Naive B cell (primary cell): Measurements from ENCODE around the gene TTBK1. TPM values are rescaled to one million over a fixed set of nuclear protein-coding genes. Genes with fewer than 3 reads are reported as not detected.

Source experiments
- ATAC-seq, 2 donors: fragments of 150-1000 bp; cut with Tn5 transposase; 2 replicates each; pipeline ENCODE4 v1.10.0; 2021; ENCODE audit warnings: low read depth in 2 of 2, mild to moderate bottlenecking in 2 of 2, moderate library complexity in 2 of 2
- DNase-seq: peaks from one replicate; pipeline ENCODE4 v3.0.0; 2022
- H3K27ac Mint-ChIP-seq, 6 donors: one replicate each; pipeline ENCODE4 v1.8.0; 2020 to 2022; ENCODE audit warnings: mild to moderate bottlenecking in 6 of 6, mixed read lengths in 6 of 6, moderate library complexity in 5 of 6, inconsistent platforms in 2 of 6
- H3K27me3 Mint-ChIP-seq, 3 donors: one replicate each; pipeline ENCODE4 v1.8.0; 2021 to 2022; ENCODE audit warnings: mixed read lengths in 3 of 3, mild to moderate bottlenecking in 1 of 3
- H3K36me3 Mint-ChIP-seq, 2 donors: one replicate each; pipeline ENCODE4 v1.8.0; 2020 to 2022; ENCODE audit warnings: mixed read lengths in 2 of 2, inconsistent platforms in 1 of 2, mild to moderate bottlenecking in 1 of 2
- H3K4me1 Mint-ChIP-seq, 3 donors: one replicate each; pipeline ENCODE4 v1.8.0; 2020 to 2022; ENCODE audit warnings: mixed read lengths in 3 of 3, inconsistent platforms in 1 of 3, mild to moderate bottlenecking in 1 of 3, moderate library complexity in 1 of 3
- H3K4me3 Mint-ChIP-seq, 8 donors: one replicate each; pipeline ENCODE4 v1.8.0; 2020 to 2022; ENCODE audit warnings: mild to moderate bottlenecking in 8 of 8, mixed read lengths in 8 of 8, moderate library complexity in 8 of 8, inconsistent platforms in 2 of 8
- H3K9me3 Mint-ChIP-seq, 7 donors: one replicate each; pipeline ENCODE4 v1.8.0; 2020 to 2022; ENCODE audit warnings: mixed read lengths in 7 of 7, mild to moderate bottlenecking in 5 of 7, inconsistent platforms in 2 of 7, moderate library complexity in 1 of 7
- polyA plus RNA-seq, 6 donors: library from polyadenylated mRNA; unstranded; fragments of 300-500 nt; fragmentation: Illumina TruSeq; gene quantifications; one replicate each; pipeline ENCODE4 v1.2.3, GENCODE V29; 2021; ENCODE audit warnings: low read depth in 6 of 6

Gene TTBK1
- polyA plus RNA-seq, 6 donors from 2014 or later = not detected

DNA sequence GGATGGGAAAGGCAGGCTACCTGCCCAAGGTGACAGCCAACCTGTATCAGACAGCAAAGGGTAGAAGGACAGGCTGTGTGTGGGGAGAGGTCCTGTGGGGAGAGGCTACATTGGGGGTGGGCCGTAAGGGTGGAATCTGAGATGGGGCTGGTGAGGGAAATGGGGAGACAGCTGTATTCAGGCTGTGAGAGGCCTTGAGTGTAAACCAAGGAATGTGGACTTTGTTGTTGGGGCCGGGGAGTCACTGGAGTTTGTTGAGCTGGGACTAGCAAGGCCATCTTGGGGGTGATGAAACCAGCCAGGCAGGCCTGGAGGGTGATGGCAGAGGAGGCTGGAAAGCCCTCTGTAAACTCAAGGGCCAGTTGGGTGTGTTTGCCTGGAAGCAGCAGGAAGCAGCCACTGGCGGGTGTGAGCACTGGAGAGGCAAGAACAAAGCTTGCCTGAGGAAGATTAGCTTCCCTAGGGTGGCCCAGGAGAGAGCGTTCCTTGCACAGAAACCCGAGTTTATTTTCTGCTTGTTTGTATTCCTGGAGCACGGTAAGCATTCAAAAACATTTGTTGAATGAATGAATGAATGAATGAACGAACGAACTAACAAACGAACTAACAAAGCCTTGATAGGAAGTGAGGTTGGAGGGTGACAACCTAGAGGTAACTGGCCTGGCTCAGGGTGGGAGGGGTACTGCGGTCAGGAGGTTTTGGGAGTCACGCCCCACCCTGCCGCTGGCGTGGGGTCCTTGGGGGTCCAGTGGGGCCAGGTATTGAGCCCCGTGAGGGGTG, 18.9 kb downstream of the TTBK1 start:
- ATAC-seq = no peak
- peak overlapping the region in 3 of 6 donors; percentile 47 to 84 (median 49) for H3K27ac Mint-ChIP-seq

DNA sequence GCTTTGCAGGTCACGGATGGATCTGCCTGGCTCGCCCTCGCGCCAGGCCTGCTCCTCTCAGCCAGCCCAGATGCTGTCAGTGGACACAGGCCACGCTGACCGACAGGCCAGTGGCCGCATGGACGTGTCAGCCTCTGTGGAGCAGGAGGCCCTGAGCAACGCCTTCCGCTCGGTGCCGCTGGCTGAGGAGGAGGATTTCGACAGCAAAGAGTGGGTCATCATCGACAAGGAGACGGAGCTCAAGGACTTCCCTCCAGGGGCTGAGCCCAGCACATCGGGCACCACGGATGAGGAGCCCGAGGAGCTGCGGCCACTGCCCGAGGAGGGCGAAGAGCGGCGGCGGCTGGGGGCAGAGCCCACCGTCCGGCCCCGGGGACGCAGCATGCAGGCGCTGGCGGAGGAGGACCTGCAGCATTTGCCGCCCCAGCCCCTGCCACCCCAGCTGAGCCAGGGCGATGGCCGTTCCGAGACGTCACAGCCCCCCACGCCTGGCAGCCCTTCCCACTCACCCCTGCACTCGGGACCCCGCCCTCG, 19.6 kb downstream of the TTBK1 start:
- Mint-ChIP-seq H3K27ac (no peak overlapping the region), H3K36me3 (no peaks in the 10 kb centered on the region), H3K27me3 (peaks cover 3 to 34% (median 29%) of the 10 kb centered on the region in 3 donors), H3K4me1 (peaks cover 7 to 16% (median 15%) of the 10 kb centered on the region in 3 donors), H3K4me3 (no peak overlapping the region), H3K9me3 (no peaks in the 10 kb centered on the region)
- ATAC-seq (no peak), DNase-seq (no peak)

More for the DNA sequence above, 18.9 kb downstream of the TTBK1 start:
- Mint-ChIP-seq H3K4me1 (peaks cover 7 to 15% (median 11%) of the 10 kb centered on the region in 3 donors), H3K4me3 (no peak overlapping the region), H3K36me3 (no peaks in the 10 kb centered on the region), H3K9me3 (no peaks in the 10 kb centered on the region), H3K27me3 (peaks cover 4 to 40% (median 35%) of the 10 kb centered on the region in 3 donors)
- DNase-seq = no peak

DNA sequence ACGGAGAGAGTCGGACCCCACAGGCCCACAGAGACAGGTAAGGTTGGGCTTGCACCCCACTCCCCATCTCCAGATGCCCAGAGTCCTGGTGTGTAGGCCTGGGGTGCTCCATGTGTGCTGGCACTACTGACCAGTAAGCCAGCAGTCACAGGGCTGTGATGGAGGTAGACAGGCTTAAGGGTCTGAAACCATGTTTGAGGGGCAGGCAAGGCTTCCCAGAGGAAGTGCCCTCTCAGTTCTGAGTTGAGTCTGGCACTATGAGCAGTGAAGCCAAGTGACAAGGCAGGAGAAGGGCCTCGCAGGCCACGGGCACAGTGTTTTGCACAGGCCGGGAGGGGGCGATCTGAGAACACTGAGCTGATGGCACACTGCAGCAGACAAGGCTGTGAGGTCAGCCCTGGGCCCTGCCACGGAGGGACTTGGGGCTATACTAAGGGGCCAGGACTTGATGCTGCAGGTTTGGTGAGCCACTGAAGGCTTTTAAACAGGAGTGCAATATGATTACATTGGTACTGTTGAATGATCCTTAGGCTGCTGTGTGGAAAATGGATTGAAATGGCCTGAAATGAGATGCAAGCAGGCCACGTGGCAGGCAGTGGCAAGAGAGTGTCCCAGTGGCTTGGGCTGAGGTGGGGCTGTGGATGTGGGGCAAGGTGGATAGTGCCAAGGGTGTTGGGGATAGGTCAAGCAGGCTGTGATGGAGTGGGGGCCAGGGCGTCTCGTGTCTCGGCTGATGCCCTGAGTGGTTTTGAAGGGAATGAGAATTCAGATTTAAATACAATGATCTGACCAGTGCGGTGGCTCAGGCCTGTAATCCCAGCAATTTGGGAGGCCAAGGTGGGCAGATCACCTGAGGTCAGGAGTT, 20.3 kb downstream of the TTBK1 start:
- Mint-ChIP-seq H3K27me3 (peaks cover 0 to 32% (median 24%) of the 10 kb centered on the region in 3 donors), H3K9me3 (no peaks in the 10 kb centered on the region), H3K36me3 (no peaks in the 10 kb centered on the region), H3K27ac (peak overlapping the region in 2 of 6 donors; percentile 33 to 49), H3K4me3 (peak overlapping the region in 2 of 8 donors; percentile 2 to 13), H3K4me1 (peaks cover 7 to 16% (median 15%) of the 10 kb centered on the region in 3 donors)
- ATAC-seq (peak; percentile 97 to 100), DNase-seq (peak; percentile 70)

DNA sequence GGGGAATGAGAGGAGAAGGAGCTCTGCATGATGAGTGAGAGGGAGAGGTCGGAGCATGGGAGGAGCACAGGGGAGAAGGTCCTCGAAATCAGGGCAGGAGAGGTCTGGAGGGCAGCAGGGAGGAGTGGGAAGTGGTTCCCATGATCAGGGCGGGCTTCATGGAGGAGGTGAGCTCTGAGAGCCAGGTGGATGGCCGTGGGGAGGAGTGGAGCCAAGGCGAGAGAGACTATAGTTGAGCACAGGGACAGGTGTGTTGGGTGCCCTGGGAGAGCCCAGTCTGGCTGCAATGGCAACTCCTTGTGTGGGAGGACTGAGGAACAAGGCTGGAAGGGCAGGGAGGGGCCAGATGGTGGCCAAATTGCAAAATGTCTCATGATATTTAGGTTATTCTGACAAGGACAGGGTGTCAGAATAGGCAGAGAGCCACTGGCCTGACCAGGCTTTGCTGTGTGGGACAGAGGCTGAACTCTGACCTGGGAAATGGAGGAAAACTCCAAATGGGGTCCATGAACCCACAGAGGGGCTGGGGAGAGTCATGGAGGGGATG, 21.4 kb downstream of the TTBK1 start:
- peak overlapping the region in 1 of 8 donors; percentile 59 for H3K4me3 Mint-ChIP-seq
- H3K27me3 Mint-ChIP-seq = peaks cover 0 to 33% (median 15%) of the 10 kb centered on the region in 3 donors

DNA sequence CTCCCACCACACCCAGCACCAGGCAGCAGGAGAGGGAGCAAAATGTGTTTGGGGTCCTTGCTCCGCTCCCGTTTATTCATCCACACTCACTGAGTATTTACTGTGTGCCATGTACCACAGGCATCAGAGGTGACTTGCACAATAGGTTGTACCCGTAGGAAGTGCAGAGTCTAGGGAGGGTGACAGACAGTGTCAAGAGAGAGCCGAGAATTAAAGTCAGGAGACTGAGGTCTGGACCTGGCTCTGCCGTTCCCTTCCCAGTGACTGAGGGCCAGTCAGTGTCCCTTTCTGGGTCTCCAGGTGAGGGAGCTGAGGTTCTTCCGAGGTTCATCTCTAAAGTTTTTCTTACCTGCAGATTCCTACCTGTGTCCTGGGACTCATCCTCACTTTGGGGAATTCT, 22.3 kb downstream of the TTBK1 start:
- H3K9me3 Mint-ChIP-seq = no peaks in the 10 kb centered on the region
- no peak overlapping the region for H3K4me3 Mint-ChIP-seq
- no peak overlapping the region for H3K27ac Mint-ChIP-seq

More for the DNA sequence above, 21.4 kb downstream of the TTBK1 start:
- Mint-ChIP-seq H3K27ac (peak overlapping the region in 1 of 6 donors; percentile 60), H3K36me3 (no peaks in the 10 kb centered on the region), H3K9me3 (no peaks in the 10 kb centered on the region), H3K4me1 (peaks cover 11 to 23% (median 23%) of the 10 kb centered on the region in 3 donors)
- DNase-seq (no peak), ATAC-seq (no peak)

DNA sequence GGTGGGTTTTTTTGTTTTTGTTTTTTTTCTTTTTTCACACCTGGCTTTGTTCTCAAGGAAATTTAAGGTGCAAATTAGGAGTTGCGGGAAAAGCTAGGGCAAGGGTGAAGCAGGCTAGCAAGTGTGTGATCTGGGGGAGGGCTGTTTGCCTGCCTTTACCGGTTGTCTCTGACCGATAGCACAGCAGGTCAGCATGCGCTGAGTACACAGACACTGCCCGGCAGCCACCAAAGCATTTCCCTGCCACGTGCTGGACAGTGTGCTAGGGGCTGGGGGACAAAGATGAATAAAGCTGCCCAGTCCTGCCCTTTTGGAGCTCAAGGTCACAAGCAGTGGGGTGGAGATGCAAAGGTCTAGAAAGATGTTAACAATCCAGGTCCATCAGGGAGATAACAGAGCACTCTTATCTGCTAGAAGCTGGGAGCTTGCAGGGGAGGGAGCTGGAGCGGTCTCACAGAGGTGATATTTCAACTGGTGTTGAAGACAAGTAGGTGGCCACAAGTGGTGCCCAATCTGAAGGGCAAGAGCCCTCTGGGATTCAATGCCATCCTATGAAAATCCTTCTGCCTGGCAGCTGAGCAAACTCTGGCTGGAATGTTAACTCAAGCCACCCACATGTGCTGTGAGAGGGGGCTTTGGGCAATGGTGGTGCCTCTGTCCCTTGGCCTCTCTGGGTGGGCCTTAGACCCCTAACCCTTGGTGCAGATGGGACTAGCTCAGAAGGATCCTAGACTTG, 24.5 kb downstream of the TTBK1 start:
- no peak for ATAC-seq
- no peaks in the 10 kb centered on the region for H3K9me3 Mint-ChIP-seq
- peaks cover 34 to 44% (median 38%) of the 10 kb centered on the region in 3 donors for H3K4me1 Mint-ChIP-seq
- peak overlapping the region in 1 of 6 donors; percentile 64 for H3K27ac Mint-ChIP-seq
- H3K27me3 Mint-ChIP-seq = peaks cover 0 to 19% (median 14%) of the 10 kb centered on the region in 3 donors
- no peaks in the 10 kb centered on the region for H3K36me3 Mint-ChIP-seq
- no peak for DNase-seq
- peak overlapping the region in 4 of 8 donors; percentile 16 to 80 (median 46) for H3K4me3 Mint-ChIP-seq

More for the DNA sequence above, 22.3 kb downstream of the TTBK1 start:
- H3K36me3 Mint-ChIP-seq = no peaks in the 10 kb centered on the region
- H3K4me1 Mint-ChIP-seq = peaks cover 20 to 31% (median 30%) of the 10 kb centered on the region in 3 donors
- ATAC-seq = no peak
- no peak for DNase-seq
- peaks cover 0 to 27% (median 14%) of the 10 kb centered on the region in 3 donors for H3K27me3 Mint-ChIP-seq

DNA sequence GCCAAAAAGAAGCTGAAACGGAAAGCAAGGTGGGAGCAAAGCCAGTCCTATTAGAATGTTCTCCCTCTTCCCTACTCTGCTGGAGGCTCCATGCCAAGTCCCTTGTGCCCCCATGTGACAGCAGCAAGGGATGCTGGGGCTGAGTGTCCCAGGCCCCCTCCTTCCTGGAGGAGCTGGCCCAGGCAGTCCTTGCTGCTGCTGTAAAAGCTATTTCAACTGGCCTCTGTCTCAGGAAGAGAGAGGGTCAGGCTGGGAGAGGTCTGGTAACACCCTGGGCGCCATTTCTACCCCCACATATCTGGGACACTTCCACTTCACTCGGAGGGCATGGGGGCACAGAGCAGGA, 25.0 kb downstream of the TTBK1 start:
- Mint-ChIP-seq H3K4me1 (peaks cover 32 to 49% (median 38%) of the 10 kb centered on the region in 3 donors), H3K4me3 (peak overlapping the region in 4 of 8 donors; percentile 22 to 80 (median 74)), H3K9me3 (no peaks in the 10 kb centered on the region), H3K27ac (peak overlapping the region in 1 of 6 donors; percentile 20), H3K36me3 (no peaks in the 10 kb centered on the region), H3K27me3 (peaks cover 0 to 19% (median 13%) of the 10 kb centered on the region in 3 donors)
- DNase-seq = no peak
- no peak for ATAC-seq

DNA sequence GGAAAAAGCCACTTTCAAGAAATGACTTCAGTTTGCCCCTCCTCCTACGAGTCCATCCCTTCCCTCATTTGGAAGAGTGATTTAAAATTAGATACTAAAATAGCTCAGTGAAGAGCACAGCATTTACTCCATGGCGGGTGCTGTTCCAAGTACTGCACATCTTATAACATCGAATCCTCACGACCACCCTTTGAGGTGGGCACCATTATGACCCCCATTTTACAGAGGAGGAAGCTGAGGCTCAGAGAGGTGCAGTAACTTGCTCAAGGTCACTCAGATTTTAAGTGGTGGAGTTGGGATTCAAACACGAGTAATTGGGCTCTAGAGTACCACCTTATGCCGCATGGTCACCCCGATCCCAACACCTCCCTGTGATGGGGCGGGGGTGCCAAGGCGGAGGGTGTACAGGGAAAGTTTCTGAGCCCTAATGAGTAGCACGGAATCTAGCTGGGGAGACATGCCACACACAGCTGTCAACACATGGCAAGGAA, 25.5 kb downstream of the TTBK1 start:
- H3K4me1 Mint-ChIP-seq = peaks cover 27 to 49% (median 34%) of the 10 kb centered on the region in 3 donors
- H3K27ac Mint-ChIP-seq = peak overlapping the region in 3 of 6 donors; percentile 20 to 36 (median 30)
- peak overlapping the region; percentile 53 to 90 (median 82) for H3K4me3 Mint-ChIP-seq
- DNase-seq = no peak
- H3K36me3 Mint-ChIP-seq = no peaks in the 10 kb centered on the region
- ATAC-seq = no peak
- H3K27me3 Mint-ChIP-seq = peaks cover 0 to 19% (median 8%) of the 10 kb centered on the region in 3 donors
- no peaks in the 10 kb centered on the region for H3K9me3 Mint-ChIP-seq

DNA sequence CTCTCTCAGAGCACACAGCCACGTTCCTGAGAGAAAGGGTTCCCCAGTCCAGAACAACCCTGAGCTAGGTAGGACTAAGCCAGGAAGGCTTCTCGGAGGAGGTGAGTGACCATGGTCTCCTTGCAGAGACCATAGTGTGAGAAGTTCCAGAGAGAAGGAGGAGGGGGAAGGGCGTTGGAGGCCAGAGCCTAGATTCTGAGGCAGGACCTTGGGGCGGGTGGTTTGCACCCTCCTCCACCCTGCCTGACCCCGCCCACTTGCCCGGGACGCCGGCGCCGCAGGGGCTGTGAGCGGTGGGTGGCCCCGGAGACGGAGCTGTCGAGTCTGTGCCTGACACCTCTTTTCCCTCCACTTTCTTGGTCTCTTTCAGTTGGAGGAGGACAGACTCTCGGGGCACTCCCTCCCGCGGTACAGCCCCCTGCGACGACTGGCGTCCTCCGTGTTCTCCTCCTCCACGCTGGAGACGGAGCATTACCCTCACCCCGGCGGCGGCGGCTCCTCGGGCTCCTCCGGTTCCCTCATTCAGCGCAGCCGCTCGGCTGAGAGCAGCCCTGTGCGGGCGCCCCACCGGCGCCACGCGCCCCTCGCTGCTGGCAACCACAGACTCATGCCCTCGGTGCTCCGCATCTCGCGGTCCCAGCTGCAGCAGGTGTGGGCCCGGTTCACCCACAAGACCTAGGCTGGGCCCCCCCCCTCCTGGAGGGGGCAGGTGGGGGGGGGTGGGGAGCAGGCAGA, 26.2 kb downstream of the TTBK1 start:
- ATAC-seq (peak; percentile 44 to 66), DNase-seq (peak; percentile 44)
- peak overlapping the region; percentile 53 to 90 (median 82) for H3K4me3 Mint-ChIP-seq
- H3K4me1 Mint-ChIP-seq = peaks cover 30 to 52% (median 34%) of the 10 kb centered on the region in 3 donors
- H3K9me3 Mint-ChIP-seq = no peaks in the 10 kb centered on the region
- peaks cover 0 to 17% (median 5%) of the 10 kb centered on the region in 3 donors for H3K27me3 Mint-ChIP-seq
- H3K36me3 Mint-ChIP-seq = no peaks in the 10 kb centered on the region
- H3K27ac Mint-ChIP-seq = peak overlapping the region in 2 of 6 donors; percentile 30 to 36

DNA sequence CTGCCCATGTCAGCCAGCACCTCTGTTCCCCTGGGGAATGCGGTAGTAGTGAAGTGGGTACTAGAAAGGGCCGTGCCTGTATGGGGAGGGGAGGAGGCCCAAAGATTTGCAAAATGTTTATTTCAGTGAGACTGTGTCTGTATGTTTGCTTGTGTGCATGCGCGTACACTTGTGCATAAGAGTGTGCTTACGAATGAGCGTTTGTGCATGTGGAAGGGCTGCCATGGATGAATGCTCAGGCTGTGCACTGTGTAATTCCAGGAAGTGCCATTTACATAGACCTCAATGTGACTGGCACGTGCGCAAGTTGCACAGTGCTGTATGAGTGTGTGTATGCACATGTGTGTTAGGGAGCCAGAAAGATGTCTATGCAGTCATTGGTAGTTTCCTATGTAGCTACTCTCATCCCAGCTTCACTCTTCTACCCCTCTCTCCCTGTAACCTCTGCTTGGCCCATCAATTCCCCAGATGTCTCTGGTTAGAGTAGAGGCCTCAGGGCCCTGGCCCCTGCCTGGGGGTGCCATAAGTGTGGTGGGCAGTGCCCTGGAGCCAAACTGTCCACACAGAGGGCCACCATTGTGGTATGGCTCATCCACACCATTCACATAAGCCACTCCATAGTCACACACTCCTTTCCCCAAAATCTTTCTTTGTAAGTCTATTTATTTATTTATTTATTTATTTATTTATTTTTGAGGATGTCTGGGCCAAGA, 28.0 kb downstream of the TTBK1 start:
- Mint-ChIP-seq H3K4me3 (peak overlapping the region in 7 of 8 donors; percentile 19 to 87 (median 64)), H3K36me3 (no peaks in the 10 kb centered on the region), H3K4me1 (peaks cover 38 to 60% (median 44%) of the 10 kb centered on the region in 3 donors), H3K9me3 (no peaks in the 10 kb centered on the region), H3K27ac (peak overlapping the region in 5 of 6 donors; percentile 17 to 63 (median 34)), H3K27me3 (peaks cover 0 to 12% (median 6%) of the 10 kb centered on the region in 3 donors)
- peak; percentile 39 for DNase-seq
- peak; percentile 47 to 64 for ATAC-seq

DNA sequence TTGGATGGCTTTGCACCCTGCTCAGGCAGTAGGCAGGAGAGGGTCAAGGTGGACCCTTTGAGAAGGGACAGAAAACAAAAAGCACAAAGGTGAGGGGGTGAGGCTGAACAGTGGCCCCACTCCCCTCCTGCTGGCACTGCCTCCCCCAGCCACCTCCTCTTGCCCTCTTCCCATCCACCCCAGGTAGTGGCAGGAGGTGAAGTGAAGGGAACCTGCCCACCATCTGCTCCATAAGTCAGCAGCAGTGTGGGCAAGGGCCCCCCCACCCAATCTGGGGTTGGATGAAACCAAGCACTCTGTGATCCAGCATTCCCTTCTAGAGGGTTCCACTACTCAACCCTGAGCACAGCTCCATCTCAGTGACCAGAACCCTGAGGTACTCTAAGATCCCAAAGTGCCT, 28.7 kb downstream of the TTBK1 start:
- peak overlapping the region in 5 of 6 donors; percentile 9 to 74 (median 57) for H3K27ac Mint-ChIP-seq
- H3K4me1 Mint-ChIP-seq = peaks cover 45 to 65% (median 51%) of the 10 kb centered on the region in 3 donors
- H3K4me3 Mint-ChIP-seq = peak overlapping the region in 3 of 8 donors; percentile 17 to 53 (median 42)
- DNase-seq (no peak), ATAC-seq (no peak)
- no peaks in the 10 kb centered on the region for H3K9me3 Mint-ChIP-seq
- H3K27me3 Mint-ChIP-seq = peaks cover 0 to 14% (median 12%) of the 10 kb centered on the region in 3 donors
- H3K36me3 Mint-ChIP-seq = no peaks in the 10 kb centered on the region
